ENCODE data around the gene GRHL1.

Gene GRHL1

DNA sequence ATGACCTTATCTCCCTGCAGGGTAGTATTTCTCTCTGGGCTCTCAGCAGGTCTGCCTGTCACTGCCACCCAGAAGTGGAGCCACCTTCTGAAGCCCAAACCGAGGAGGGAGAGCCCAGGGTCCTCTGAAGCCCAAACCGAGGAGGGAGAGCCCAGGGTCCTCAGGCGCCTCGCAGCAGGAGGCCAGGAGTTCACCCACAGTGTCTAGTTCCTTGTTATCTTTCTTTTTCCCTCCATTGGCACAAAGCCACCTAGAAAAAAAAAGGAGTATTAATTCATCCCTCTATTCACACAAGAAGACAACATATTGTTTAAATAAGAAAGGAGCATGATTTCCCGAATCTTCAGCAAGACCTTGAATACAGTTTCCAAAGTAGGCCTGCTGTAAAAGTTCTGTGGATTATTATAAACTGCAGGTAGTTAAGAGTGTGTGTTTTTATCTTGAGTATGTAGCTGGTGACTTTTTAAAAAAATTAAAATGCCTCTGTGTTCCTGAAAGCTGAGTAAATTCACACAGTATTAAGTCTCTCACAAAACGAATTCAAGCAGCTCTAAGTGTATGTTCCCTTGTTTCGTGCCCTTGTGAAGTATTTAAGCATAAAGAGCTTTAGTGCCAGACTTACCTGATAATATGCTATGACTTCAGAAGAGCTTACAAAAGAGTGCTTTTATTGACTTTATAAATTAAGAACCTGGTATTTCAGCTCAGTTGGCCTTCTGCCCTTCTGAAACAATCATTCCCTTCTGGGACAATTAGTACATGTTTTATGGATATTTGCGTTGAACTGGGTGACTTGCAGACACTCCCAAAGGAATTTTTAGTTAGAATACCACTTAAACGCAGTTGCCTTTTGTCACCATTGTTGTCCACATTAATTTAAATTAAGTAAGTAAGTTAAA, 11.7 kb upstream of the GRHL1 start:
- TF ChIP-seq, protein P1, sequence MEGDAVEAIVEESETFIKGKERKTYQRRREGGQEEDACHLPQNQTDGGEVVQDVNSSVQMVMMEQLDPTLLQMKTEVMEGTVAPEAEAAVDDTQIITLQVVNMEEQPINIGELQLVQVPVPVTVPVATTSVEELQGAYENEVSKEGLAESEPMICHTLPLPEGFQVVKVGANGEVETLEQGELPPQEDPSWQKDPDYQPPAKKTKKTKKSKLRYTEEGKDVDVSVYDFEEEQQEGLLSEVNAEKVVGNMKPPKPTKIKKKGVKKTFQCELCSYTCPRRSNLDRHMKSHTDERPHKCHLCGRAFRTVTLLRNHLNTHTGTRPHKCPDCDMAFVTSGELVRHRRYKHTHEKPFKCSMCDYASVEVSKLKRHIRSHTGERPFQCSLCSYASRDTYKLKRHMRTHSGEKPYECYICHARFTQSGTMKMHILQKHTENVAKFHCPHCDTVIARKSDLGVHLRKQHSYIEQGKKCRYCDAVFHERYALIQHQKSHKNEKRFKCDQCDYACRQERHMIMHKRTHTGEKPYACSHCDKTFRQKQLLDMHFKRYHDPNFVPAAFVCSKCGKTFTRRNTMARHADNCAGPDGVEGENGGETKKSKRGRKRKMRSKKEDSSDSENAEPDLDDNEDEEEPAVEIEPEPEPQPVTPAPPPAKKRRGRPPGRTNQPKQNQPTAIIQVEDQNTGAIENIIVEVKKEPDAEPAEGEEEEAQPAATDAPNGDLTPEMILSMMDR (conservative IDR thresholded peaks at IDR 0.05; ENCODE audit: low read length): no peak
- no peak for DNase-seq (ENCODE audit: low read depth)
- no peak overlapping the region for H3K4me3 ChIP-seq (ENCODE audit: low read length)

DNA sequence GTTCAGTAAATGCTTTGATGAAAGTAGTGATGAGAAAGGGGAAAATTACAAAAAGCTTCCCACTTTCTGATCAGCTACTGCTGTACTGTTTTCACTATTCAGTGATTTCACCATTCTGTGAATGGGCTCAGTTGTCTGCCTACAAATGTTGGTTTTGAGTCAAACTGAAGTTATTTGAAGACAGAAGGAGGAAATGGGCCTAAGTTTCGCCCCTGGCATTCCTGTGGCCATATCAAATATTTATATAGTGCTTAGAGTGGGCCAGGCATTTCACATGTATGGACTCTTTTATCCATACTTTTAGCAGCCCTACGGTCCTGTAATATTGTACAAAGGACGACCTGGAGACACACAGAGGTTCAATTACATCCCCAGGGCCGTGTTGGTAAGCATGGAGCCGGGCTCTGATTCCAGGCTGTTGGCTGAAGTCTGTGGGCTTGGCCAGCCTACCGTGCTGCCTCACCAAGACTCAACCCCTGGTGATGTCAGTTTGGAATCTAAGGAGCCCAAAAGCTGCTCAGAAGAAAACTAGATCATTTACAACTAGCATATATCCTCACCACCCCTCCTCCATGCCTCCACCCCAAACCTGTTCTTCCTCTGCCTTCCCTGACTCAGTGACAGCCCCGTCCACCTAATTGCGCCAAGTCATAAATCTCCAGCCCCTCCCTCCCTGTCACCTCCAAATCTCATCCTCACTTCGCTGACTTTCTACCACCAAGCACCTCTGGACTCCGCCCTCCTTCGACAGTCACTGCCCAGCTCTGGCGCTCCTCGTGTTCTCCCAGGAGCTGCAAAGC, 10.1 kb upstream of the GRHL1 start:
- TF ChIP-seq, protein P1 (conservative IDR thresholded peaks at IDR 0.05; ENCODE audit: low read length): no peak
- H3K4me3 ChIP-seq (ENCODE audit: low read length): no peak overlapping the region
- peak; percentile 85 for DNase-seq (ENCODE audit: low read depth)

DNA sequence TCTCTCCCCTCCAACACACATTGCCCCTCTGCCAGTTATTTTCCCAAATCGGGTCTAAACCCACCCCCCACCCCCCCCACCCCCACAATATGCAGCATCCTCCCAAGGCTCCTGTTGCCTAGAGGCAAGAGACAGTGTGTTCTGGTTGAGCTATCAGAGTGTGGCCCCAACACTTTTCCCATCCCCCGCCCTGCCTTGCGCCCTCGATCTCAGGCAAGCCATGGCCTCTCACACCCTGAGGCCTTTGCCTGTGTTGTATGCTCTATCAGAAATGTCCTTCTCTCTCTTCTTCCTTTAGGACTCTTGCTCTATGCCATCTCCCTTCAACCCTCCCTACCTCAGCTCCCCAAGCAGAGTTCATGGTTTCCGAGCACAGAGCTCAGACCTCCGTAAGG, 9.5 kb upstream of the GRHL1 start:
- DNase-seq (ENCODE audit: low read depth): no peak
- TF ChIP-seq, protein P1 (conservative IDR thresholded peaks at IDR 0.05; ENCODE audit: low read length): no peak

DNA sequence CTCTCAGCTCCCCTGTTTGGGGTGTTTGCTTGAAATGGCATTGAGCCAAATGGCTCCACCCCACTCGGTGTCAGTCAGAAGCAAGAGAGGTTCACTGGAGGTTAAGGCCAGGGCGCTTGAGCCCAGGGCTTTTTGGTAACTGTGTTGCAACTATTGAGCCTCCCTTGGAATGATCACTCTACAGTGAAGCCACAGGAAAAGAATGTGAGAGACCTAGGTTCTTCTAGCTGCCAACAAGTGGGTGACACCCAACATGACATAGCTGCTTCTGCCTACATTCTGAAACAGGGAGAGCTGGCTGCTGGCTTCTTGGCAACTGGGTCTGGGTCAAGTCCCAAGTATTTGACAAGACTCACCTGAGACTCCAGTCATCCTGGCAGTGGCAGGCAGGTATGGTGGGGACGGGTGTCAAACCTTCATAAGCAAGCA, 7.1 kb upstream of the GRHL1 start:
- H3K4me3 ChIP-seq (ENCODE audit: low read length): no peak overlapping the region
- DNase-seq (ENCODE audit: low read depth): peak; percentile 60
- TF ChIP-seq, protein P1 (conservative IDR thresholded peaks at IDR 0.05; ENCODE audit: low read length): no peak

More for the DNA sequence above, 9.5 kb upstream of the GRHL1 start:
- no peak overlapping the region for H3K4me3 ChIP-seq (ENCODE audit: low read length)

DNA sequence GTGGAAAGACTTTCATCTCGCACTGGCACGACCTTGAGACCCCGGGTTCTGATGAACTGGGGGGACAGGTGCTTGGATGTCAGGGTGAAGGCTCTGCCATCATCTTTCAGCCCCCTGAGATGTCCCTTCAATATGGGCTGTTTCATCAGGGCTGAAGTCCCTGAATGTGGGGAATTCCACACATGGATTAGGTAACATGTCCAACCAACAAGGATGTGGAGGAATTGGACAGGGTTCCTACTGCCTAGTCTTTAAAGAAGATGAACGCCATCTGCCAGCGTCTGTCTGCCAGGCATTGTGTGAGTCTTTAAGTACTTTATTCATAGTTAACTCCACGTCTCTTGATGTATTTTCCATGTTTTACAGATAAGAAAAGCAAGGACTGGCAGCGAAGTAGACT, 5.9 kb upstream of the GRHL1 start:
- TF ChIP-seq, protein P1 (conservative IDR thresholded peaks at IDR 0.05; ENCODE audit: low read length): no peak
- peak; percentile 15 for DNase-seq (ENCODE audit: low read depth)
- H3K4me3 ChIP-seq (ENCODE audit: low read length): no peak overlapping the region

DNA sequence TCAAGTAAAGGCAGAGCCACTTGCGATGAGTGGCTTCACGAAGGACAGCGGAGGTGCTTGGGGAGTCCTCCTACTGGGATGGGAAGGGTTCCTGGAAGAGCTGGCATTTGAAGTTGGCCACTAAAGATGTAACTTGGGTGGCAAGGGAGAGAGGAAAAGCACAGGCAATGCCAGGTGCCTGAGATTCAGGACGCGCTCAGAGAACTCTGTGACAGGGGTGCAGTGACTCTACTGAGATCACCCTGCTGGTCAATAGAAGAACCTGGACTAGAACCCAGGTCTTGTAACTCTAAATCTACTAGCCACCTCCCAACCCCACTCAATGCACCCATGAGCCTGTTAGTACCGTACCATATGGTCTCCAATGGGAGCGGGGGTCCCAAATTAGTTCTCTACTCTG, 5.4 kb upstream of the GRHL1 start:
- H3K4me3 ChIP-seq (ENCODE audit: low read length): no peak overlapping the region
- TF ChIP-seq, protein P1 (conservative IDR thresholded peaks at IDR 0.05; ENCODE audit: low read length): no peak
- no peak for DNase-seq (ENCODE audit: low read depth)

All from AG10803 (cell line).